ENCODE results near the gene NRP2. TPM values are rescaled to one million over a fixed set of nuclear protein-coding genes. Genes with fewer than 3 reads are reported as not detected.

NRP2 gene
- total RNA-seq, 1 experiment from 2014 or later = 31.0 TPM

GRCh38 chr2:205730701-205731582 lies 48.6 kb downstream of the NRP2 start:
- POLR2A ChIA-PET (ENCODE audit: unreplicated experiment) = no interaction called here
- H3K4me3 ChIP-seq = no peak overlapping the region

GRCh38 chr2:205731583-205731981 lies 49.3 kb downstream of the NRP2 start:
- no TSS peak for BruUV-seq (replicated peaks)
- H4K20me1 ChIP-seq (ENCODE audit: insufficient read depth) = no peaks in the 10 kb centered on the region
- H3K79me2 ChIP-seq (ENCODE audit: low read depth) = no peaks in the 10 kb centered on the region
- no peak overlapping the region for H3K4me3 ChIP-seq
- H3K4me2 ChIP-seq = no peak overlapping the region
- H3K4me1 ChIP-seq (replicated peaks; ENCODE audit: insufficient read depth) = peaks cover 14% of the 10 kb centered on the region
- no peaks in the 10 kb centered on the region for H3K9me3 ChIP-seq (ENCODE audit: insufficient read depth, low read depth)
- no peak overlapping the region for H3K27ac ChIP-seq
- no peak for TF ChIP-seq EZH2 (IDR thresholded peaks at IDR 0.05; ENCODE audit: low read depth)
- TF ChIP-seq CTCF (conservative IDR thresholded peaks at IDR 0.05) = no peak
- ChIA-PET CTCF (no interaction called here), POLR2A (ENCODE audit: unreplicated experiment) (no interaction called here)
- no peak overlapping the region for H2AFZ ChIP-seq
- H3K36me3 ChIP-seq (ENCODE audit: low read depth) = no peaks in the 10 kb centered on the region
- intact Hi-C loops (cut with micrococcal nuclease; ENCODE audit: unreplicated experiment) = no loop called here
- no peaks in the 10 kb centered on the region for H3K9me2 ChIP-seq (ENCODE audit: insufficient read depth)
- H3F3A ChIP-seq (ENCODE audit: insufficient read depth, low read depth) = no peaks in the 10 kb centered on the region
- no peaks in the 10 kb centered on the region for H3K27me3 ChIP-seq (ENCODE audit: insufficient read depth, low read depth)
- no peak for DNase-seq

More at GRCh38 chr2:205730701-205731582, 48.6 kb downstream of the NRP2 start:
- intact Hi-C loops (cut with micrococcal nuclease; ENCODE audit: unreplicated experiment) = no loop called here
- peaks cover 14% of the 10 kb centered on the region for H3K4me1 ChIP-seq (replicated peaks; ENCODE audit: insufficient read depth)
- H3K9me2 ChIP-seq (ENCODE audit: insufficient read depth) = no peaks in the 10 kb centered on the region
- CTCF ChIA-PET = no interaction called here
- no peaks in the 10 kb centered on the region for H3F3A ChIP-seq (ENCODE audit: insufficient read depth, low read depth)
- H3K36me3 ChIP-seq (ENCODE audit: low read depth) = no peaks in the 10 kb centered on the region
- H3K9me3 ChIP-seq (ENCODE audit: insufficient read depth, low read depth) = no peaks in the 10 kb centered on the region
- no peak overlapping the region for H3K4me2 ChIP-seq
- H3K27ac ChIP-seq = no peak overlapping the region
- no peaks in the 10 kb centered on the region for H4K20me1 ChIP-seq (ENCODE audit: insufficient read depth)
- H3K27me3 ChIP-seq (ENCODE audit: insufficient read depth, low read depth) = no peaks in the 10 kb centered on the region
- BruUV-seq (replicated peaks) = no TSS peak
- H3K79me2 ChIP-seq (ENCODE audit: low read depth) = no peaks in the 10 kb centered on the region
- TF ChIP-seq CTCF (conservative IDR thresholded peaks at IDR 0.05) (no peak), EZH2 (IDR thresholded peaks at IDR 0.05; ENCODE audit: low read depth) (no peak)
- H2AFZ ChIP-seq = no peak overlapping the region
- DNase-seq = no peak

- H3K4me1 ChIP-seq (replicated peaks; ENCODE audit: insufficient read depth) = peaks cover 14% of the 10 kb centered on the region
- H4K20me1 ChIP-seq (ENCODE audit: insufficient read depth) = no peaks in the 10 kb centered on the region
- H3K36me3 ChIP-seq (ENCODE audit: low read depth) = no peaks in the 10 kb centered on the region
- no peak overlapping the region for H2AFZ ChIP-seq
- no peaks in the 10 kb centered on the region for H3K9me2 ChIP-seq (ENCODE audit: insufficient read depth)
- POLR2A ChIA-PET (ENCODE audit: unreplicated experiment) = no interaction called here
- no TSS peak for BruUV-seq (replicated peaks)
- no peak overlapping the region for H3K4me3 ChIP-seq
- H3K9me3 ChIP-seq (ENCODE audit: insufficient read depth, low read depth) = no peaks in the 10 kb centered on the region
- H3K79me2 ChIP-seq (ENCODE audit: low read depth) = no peaks in the 10 kb centered on the region
- no peaks in the 10 kb centered on the region for H3F3A ChIP-seq (ENCODE audit: insufficient read depth, low read depth)
- intact Hi-C loops (cut with micrococcal nuclease; ENCODE audit: unreplicated experiment) = no loop called here
- H3K27ac ChIP-seq = no peak overlapping the region
- no peaks in the 10 kb centered on the region for H3K27me3 ChIP-seq (ENCODE audit: insufficient read depth, low read depth)
- DNase-seq = no peak
- TF ChIP-seq EZH2 (IDR thresholded peaks at IDR 0.05; ENCODE audit: low read depth) = no peak
- no peak for TF ChIP-seq CTCF (conservative IDR thresholded peaks at IDR 0.05)
- no peak overlapping the region for H3K4me2 ChIP-seq
- CTCF ChIA-PET = no interaction called here
These were observed 50.0 kb downstream of the NRP2 start for GRCh38 chr2:205732314-205732713.

Data from PC-9 (cell line).